HFF-Myc (cell line): Measurements from ENCODE around the gene SMLR1.
"Not testable (repeated sequence)": the region's sequence is repeated elsewhere in the genome, so short reads cannot be mapped to it uniquely, and the experiment has no call there.

ENCODE experiments used
- DNase-seq: peaks from one replicate; pipeline ENCODE4 v3.0.0-alpha.2; 2011; ENCODE audit warnings: low read depth; ENCODE audit errors: extremely low read depth
- H3K4me3 ChIP-seq: replicated peaks from 2 replicates; pipeline ENCODE4 v1.5.1; 2011; ENCODE audit warnings: low read depth, mild to moderate bottlenecking, control low read depth, low read length
- TF ChIP-seq, protein P1 (sequence below): IDR thresholded peaks from 2 replicates; pipeline ENCODE4 v1.5.1; 2012; ENCODE audit warnings: mild to moderate bottlenecking, low read depth, low read length, control low read depth; ENCODE audit errors: missing control alignments

SMLR1 gene

DNA sequence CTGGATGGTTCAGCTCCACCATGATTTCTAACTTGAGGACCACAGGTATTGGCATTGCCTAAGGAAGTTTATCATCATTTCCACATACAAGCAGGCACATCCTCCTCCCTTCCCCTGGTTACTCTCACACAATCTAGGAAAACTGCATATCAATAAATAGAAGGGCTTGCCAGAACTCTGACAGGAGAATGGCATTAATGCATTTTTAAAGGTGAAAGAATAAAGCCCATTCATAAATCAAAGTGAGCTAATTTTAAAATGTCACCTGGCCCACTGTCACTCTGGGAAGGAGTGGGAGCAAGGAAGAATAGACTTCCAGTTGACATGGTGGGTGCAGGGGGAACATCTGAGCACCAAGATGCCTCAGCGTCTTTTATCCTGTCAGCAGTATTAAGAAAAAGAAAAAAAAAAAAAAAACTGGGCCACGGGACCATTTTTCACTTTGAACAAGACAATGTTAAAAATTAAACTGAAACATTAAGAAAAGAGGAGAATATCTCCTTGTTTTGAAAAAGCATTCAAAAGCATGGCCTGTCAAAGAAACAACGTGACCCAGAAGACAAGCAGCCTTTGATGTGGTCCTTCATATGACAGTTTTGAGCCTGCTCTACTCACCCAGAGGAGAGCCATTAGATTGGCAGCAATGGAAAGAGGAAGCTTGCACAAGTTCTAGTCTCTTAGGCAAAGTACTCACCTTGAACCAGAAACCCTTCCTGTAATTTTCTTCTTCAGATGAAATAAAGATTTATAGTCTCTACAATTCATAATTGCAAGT lies 39.3 kb upstream of the SMLR1 start:
- H3K4me3 ChIP-seq = no peak overlapping the region
- no peak for DNase-seq
- TF ChIP-seq, protein P1, sequence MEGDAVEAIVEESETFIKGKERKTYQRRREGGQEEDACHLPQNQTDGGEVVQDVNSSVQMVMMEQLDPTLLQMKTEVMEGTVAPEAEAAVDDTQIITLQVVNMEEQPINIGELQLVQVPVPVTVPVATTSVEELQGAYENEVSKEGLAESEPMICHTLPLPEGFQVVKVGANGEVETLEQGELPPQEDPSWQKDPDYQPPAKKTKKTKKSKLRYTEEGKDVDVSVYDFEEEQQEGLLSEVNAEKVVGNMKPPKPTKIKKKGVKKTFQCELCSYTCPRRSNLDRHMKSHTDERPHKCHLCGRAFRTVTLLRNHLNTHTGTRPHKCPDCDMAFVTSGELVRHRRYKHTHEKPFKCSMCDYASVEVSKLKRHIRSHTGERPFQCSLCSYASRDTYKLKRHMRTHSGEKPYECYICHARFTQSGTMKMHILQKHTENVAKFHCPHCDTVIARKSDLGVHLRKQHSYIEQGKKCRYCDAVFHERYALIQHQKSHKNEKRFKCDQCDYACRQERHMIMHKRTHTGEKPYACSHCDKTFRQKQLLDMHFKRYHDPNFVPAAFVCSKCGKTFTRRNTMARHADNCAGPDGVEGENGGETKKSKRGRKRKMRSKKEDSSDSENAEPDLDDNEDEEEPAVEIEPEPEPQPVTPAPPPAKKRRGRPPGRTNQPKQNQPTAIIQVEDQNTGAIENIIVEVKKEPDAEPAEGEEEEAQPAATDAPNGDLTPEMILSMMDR = no peak

DNA sequence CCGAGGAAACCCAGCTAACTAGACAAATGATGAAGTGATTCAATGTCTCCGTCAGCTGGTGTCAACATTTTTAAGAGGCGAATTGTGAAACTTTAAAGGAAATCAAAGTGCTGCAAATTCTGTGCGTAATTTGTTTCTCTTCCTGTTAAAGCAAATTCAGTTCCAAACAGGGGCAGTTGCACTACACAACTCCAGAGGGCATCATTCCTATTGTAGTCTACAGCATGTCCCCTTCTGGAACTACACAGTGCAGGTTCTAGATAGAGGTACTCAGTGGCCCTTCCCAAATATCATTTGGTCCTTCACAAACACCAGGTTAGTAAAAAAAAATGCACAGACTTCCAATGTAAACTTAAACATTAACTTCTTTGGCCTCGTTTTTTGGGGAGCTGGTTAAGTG lies 38.3 kb upstream of the SMLR1 start:
- H3K4me3 ChIP-seq = no peak overlapping the region
- no peak for DNase-seq
- TF ChIP-seq, protein P1 = no peak

DNA sequence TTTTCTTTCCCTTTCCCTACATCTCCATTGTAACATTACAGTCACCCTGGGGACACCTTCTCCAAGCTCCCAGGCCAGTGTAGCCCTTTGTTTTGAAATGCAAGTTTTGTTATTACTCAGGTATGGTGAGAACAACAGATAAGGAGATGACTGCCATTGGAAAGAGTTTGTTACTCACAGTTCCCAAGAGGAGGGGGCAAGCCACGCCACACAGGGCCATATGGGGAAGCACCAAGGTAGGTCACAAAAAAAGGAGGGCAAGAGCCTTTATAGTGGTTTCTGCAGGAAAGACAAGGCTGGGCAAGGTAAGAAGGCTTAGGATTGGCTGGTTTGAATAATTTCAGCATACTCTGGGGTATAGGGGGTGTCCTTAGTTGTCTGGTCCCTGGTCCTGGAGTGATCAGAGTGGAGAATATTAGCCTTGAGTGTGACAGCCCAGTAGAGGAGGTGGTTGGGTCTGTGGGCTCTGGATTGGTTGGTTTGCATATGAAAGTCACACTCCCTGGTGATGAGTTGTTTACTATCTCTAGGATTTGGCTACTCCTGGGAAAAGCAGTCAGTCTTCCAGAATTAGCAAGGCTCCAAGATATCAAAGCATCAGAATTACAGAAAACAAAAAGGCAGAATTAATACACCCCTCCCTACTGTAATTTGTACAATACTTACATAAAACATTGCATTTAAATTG lies 33.1 kb upstream of the SMLR1 start:
- TF ChIP-seq, protein P1 = no peak
- DNase-seq = no peak
- no peak overlapping the region for H3K4me3 ChIP-seq

DNA sequence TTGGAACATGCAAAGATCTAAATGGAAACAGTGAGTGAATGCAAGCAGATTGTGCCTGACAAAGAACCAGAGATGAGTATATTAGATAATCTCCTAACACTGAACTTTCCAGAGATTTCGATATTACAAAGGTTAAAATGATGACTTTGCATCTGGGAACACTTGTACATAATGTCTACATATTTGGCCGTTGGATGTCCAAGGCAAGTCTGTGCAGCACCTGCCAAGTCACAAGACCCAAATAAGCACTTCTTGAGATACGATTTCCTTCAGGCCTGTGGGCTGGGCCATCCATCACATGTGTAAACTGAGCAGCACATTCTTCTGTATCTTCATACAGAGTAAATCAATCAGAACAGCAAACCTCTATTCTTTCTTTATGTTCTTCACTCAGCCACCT lies 32.5 kb upstream of the SMLR1 start:
- no peak for DNase-seq
- no peak overlapping the region for H3K4me3 ChIP-seq
- TF ChIP-seq, protein P1 = no peak

DNA sequence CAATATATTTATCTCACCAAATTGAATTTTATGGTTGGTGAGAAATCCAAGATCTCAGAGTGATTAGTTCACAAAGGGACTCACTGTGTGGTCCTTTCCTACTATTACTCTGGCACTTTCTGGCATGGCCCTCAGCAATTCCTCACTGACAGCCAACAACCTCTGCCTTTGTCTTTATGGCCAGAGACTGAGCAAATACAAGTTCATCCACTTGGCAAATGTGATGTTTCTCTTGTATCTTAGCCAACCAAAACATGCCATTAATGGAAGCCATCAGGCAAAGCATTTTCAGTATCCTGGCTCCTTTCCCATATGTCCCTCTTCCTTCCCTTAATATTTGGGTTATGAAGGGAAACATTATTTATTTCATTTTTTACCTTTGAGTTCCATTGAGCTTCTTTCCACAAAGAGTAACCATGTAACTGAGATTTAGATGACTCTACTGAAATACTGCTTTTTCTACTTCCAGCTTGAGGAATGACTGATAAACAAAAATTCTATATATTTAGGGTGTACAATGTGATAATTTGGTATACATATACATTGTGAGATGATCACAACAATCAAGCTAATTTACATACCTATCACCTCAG lies 30.8 kb upstream of the SMLR1 start:
- H3K4me3 ChIP-seq = no peak overlapping the region
- DNase-seq = peak; percentile 36
- TF ChIP-seq, protein P1 = no peak

DNA sequence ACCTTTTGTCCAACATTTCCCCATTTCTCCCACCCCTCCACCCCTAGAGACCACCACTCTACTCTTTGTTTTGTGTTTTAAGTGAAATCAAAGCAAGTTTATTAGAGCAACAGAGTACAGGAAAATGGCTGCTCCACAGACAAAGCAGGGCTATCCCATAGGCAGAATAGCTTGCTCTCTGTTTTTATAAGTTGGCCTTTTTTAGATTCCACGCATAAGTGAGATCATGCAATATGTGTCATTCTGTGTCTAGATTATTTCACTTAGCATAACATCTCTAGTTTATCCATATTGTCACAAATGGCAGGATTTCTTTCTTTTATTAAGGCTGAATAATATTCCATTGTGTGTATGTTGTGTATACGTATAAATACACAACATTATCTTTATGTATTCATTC lies 30.1 kb upstream of the SMLR1 start:
- TF ChIP-seq, protein P1 = no peak
- H3K4me3 ChIP-seq = no peak overlapping the region
- no peak for DNase-seq

DNA sequence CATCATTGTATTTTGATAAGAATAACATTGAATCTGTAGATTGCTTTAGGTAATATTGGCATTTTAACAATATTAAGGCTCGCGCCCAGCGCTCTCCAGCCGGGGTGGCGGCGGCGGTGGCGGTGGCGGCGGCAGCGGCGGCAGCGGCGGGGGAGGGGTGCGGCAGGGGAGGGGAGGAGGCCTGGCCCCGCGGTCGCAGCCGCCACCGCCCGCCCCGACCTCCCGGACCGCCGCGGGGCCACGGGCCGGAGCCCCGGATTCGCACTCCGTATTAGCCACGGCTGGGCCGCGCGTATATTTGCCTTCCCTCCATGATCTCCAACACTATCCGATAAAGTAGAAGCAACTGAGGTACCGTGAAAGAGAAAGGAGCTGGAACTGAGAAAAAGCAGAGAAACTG lies 25.8 kb upstream of the SMLR1 start:
- DNase-seq, H3K4me3 ChIP-seq: not testable (repeated sequence)
